ENCODE data around the gene PWWP2B.
"Not testable (repeated sequence)": the region's sequence is repeated elsewhere in the genome, so short reads cannot be mapped to it uniquely, and the experiment has no call there.

PWWP2B gene

DNA sequence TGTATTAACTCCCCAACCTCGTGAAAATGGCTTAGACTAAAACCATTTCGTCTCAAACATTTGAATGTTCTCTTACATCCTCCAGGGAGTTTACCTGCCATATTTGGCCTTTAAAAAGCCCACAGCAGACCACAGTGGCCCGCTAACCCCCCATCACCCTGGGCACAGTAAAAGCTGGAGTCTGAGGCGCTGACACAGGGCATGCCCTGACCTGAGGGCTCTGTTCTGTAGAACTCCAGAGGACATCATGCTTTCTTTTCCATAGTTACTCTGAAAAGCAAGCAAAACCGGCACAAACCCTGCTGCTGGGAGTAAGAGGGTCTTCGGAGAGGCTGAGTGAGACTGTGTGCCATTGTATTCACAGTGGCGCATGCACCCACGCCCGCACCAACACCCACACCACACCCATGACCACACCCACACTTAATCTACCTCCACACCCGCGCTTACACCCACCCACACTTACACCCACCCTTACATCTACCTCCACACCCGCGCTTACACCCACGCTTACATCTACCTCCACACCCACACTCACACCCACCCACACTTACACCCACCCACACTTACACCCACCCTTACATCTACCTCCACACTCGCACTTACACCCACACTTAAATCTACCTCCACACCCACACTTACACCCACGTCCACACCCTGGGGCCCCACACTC lies 32.9 kb upstream of the PWWP2B start:
- no peak for DNase-seq

DNA sequence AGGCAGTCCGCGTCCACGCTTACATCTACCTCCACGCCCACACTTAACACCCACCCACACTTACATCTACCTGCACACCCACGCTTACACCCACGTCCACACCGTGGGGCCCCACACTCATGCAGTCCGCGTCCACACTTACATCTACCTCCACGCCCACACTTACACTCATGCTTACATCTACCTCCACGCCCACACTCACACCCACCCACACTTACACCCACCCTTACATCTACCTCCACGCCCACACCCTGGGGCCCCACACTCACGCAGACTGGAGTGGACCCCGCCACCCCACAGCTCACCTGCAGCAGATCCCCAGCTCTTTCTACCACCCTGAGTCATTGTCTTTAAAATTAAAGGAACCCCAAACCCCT lies 32.4 kb upstream of the PWWP2B start:
- DNase-seq, result no peak

DNA sequence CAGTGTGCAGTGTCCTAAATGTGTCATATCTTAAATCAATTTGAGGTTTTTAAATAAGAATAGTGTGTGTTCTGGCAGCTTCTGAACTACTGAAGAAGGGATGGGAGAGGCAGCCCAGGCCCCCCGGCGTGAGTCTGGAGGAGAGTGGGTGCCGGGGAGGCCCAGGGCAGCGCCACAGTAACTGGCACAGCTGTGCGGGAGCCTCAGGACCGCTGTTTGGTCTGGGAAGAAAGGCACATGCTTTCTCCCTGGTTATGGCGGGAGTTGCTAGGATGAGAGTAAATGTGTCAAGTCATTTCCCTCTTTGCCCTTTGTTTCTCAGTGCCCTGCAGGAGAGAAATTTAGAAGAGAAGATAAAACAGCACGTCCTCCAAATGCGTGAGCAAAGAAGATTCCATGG lies 31.9 kb upstream of the PWWP2B start:
- DNase-seq, result no peak

DNA sequence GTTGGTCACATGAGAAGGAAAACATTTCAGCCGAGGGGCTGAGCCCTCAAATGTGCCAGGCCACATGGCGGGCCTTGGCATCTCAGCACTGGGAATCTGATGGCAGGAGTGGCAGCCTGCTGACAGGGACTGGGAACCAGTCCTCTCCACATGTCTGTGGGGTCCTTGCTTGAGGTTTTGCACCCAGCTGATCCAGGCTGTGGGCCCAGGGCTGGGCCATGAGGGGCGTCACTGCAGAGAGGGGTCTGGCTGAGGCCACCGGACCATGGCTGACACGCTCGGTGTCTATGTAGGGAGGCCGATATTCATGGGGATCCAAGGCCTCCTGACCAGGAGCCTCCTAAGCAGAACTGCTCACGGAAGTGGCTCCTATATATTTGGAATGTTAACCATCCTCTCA lies 31.0 kb upstream of the PWWP2B start:
- DNase-seq, result no peak

DNA sequence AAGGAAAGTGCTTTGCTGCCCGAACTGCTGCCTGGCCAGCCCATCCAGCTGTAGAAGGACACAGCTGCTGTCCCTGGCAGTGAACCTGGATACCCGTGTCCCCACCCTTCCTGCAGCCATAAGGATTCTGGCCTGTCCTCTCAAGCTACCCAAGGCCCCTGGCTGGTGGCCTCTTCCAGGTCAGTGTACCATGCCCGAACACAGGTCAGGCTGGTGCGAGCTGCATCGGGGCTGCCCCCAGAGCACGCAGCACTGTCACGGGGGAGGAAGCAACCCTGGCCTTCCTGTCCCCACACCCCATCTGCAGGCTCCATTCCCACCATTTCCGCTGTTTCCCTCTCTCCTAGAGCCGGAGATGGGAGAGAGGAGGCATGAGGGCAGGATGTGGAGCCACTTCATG lies 30.5 kb upstream of the PWWP2B start:
- no peak for DNase-seq

DNA sequence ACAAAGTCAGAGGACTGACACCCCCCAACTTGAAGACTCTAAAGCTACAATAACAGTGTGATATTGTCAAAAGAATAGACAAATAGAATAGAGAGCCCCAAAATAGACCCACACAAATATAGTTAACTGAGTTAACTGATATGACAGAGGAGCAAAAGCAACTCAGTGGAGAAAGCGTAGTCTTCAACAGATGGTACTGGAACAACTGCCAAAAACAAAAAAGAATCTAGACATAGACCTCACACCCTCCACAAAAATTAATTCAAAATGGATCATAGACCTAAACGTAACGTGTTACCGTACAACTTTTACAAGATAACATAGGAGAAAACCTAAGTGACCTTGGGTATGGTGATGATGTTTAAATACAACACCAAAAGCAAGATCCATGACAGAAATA lies 28.6 kb upstream of the PWWP2B start:
- no peak for DNase-seq

DNA sequence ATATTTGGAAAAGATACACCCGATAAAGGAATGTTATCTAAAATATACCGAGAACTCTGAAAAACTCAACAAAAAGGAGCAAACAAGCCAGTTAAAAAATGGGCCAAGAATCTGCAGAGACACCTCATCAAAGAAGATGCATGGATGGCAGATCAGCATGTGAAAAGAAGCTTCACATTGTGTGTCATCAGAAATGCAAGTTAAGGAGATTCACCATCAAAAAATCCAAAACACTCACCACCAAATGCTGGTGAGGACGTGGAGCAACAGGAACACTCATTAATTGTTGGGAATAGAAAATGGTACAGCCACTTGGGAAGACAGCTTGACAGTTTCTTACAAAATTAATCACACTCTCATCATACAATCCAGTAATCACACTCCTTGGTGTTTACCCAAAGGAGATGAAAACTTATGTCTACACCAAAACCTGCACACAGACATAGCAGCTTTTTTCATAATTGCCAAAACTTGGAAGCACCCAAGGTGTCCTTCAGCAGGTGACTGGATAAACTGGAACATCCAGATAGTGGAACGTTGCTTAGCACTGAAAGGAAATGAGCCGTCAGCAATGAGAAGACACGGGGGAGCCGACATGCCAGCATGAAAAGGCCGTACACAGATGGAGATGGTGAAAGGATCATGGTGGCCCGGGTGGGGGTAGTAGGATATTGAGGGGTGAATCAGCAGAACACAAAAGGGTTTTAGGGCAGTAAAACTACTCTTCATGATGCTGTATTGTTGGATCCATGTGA lies 27.9 kb upstream of the PWWP2B start:
- no peak for DNase-seq

DNA sequence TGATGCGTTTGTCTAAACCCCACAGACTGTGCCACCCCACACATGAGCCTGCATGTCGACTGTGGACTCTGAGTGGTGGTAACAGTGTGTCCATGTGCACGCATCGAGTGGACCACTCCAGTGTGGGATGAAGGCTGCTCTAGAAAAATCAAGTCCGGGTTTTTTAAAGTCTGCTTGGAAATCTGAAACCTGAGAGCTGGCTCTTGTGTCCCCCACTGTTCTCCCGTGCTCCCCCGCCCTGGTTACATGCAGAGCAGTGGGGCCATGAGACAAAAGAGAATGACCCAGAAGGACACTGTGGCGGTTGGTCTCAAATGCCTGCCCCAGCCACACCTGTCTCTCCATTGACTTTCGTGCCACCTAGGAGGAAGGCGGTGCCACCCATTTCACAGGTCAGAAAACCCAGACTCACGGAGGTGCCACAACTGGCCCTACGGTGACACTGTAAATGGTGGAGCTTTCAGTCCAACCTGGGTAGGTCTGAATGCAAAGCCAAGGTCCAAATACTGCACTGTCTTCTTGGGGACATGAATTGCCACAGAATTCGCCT lies 27.3 kb upstream of the PWWP2B start:
- DNase-seq, result no peak

DNA sequence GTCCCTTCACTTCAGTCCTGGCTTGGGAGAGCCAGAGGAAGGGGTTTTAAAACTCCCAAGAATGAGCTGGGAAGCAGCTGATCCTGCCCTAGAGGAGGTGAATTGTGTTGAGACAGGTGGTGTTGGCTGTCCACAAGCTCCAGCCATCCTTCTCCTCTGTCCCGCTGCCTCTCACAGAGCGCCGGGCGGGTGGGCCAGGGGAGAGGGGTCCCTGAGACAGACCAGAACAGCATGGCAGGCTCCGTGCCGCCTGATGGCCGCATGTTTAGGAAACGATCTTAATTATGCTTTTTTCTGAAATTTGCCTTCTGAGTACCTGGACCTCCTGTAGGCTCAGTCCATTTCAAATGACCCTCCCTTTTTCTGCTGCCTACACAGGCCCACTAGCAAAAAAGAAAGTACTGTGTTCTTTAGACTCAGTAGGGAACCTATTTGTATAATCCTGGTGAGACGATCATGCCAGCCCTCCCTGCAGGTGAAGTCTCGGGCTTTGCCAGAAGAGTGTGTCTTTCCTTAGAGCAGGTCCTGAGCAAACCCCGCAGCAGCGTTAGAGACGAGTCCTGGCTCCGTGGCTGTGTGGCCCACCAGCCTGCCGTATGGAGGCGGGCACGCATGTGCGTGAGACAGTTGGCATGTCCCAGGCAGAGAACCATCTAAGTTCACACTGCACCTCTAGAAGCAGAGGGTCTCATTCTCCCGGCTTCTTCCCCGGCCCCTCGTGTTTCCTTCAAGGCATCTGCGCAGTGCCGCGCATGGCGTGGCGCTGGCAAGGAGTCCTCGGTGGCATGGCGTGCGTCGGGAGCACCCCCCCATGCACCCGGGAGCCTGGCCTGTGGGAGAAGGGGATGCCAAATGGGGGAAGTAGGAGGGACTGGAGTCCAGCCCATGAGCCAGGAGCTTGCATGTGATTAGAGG lies 26.3 kb upstream of the PWWP2B start:
- DNase-seq, result no peak

DNA sequence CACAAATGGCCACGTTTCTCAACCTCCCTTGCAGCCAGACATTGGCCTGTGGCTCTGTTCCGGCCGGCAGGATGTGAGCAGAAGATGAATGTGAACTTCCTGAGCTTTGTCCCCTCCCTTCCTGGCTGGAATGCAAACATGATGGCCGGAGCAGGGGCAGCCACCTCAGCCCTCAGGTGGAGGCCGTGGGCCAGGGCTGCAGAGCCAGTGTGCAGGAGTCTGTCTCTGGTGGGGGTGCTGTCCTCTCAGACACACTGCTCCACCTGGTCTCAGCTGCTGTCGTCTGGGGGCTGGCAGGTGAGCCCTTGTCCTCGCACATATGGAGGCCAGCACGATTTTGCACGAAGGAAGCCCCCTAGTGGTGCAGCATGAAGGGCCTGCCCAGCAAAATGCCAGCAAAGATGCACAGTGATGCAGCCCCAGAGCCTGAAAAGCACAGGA lies 25.3 kb upstream of the PWWP2B start:
- DNase-seq, result no peak

DNA sequence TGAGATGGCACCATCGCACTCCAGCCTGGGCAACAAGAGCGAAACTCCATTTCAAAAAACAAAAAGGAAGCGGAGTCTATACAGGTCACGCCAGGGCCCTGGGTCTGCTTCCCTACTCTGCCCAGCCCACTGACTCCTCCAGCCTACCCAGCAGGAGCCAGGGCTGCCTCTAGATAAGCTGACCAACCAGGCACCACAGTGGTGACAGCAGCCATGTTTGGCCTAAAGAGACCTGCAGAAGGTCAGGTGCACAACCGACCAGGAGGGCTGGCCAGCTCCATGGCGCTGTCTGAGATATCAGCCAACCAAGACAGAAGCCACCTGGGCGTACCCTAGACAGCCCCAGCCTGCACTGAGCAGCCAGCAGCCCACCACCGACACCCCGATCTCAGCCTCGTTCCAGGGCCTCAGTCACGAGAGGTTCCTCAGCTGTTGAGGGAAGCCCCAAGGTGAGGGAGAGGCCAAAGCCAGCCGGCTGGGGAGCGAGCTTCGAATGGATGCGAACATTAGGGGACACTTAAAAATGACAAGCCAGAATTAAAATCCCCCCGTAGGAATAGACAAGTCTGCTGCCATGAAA lies 24.4 kb upstream of the PWWP2B start:
- no peak for DNase-seq

DNA sequence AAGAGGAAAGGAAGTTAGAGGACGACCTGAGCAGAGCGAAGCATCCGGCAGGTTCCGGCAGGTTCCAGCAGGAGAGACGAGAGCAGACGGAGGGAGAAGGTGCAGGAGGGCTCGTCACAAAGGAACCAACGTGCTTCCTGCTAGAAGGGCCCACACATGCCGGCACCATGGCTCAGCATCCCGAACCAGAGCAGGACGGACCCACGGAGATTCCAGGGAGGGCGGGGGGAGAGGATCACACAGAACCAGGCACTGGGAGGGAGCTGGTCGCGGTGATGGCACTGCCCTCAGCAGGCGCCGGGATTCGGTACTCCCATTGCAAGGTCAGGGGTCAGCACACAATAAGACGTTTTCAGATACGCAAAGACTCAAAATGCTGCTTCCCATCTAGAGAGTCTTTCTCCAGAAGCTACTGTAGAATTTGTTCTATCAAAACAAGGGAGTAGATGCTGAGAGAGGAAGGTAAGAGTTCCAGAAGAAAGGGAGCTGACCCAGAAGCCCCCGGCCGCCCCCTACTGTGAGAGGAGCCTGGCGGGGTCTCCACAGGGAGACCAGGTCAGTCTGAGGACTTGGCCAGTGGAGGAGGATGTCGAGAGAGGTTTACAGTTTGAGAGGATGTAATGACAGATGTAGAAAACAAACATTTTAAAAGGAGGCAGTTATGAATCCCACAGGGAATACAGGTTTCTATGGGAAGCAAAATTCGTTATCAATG lies 23.6 kb upstream of the PWWP2B start:
- DNase-seq, result no peak

DNA sequence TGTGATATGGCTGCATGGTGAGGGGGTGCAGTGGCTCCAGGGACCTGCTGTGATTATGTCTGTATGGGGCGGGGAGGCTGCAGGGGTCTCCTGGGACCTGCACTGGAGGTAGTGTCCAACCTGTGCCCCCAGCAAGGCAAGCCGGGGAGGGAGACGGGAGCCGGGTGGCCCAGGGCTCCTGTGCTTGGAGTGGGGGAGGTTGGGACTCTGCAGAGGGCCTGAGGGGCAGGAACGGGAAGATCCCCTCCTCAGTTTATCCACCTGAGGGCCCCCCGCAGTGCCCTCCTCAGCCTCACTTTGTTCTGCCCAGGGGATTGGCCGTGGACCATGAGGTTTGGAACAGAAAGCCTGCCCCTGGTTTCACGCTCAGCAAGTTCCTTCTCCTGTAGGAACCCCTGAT lies 22.8 kb upstream of the PWWP2B start:
- DNase-seq, result no peak

DNA sequence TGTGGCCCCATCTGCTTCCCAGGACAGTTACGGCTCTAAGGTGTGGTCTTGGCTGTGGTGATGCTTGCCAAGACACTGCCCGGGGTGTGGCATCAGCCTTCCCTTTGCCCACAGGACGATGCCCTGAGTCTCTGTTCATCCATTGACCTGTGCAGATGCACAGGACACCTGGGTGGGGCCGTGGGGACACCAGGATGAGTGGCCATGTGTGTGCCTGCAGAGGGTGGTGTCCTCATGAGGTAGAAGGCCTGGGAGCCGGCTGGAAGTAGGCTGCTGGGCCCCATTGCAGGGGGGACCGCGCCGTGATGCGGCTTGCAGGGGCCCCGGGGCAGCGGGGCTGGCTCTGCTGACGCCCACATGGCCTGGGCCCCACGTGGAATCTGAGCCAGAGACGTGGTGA lies 22.4 kb upstream of the PWWP2B start:
- no peak for DNase-seq

DNA sequence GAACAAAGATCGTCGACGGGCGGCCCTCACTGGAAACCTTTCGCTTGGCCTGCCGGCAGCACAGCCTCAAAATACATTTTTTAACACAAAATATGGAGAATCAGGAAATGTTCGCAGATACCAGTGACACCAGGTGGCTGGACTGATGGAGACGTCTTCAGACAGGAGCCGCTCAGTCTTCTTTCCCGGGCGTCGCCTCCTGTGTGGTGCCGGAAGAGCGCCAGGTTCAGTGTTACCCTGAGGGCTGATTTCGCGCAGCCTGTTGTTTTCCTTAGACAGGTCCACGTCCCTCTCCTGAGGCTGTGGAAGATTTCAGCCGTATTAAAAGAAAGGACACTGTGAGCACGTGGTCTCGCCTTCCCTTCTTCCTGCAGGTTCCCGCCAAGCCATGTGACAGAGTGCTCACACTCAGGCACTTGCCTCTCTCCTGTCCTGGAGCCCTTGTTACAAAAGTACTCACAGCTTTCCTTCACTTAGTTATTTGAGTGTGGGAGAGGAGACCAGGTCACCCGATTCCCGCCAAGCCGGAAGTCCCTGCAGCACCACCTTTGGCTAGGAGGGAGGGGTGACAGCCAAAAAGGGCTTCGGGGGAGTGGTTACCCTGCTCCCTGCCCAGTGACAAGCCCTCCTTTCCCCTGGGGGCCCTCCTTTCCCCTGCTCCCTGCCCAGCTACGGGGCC lies 21.7 kb upstream of the PWWP2B start:
- DNase-seq, result no peak

DNA sequence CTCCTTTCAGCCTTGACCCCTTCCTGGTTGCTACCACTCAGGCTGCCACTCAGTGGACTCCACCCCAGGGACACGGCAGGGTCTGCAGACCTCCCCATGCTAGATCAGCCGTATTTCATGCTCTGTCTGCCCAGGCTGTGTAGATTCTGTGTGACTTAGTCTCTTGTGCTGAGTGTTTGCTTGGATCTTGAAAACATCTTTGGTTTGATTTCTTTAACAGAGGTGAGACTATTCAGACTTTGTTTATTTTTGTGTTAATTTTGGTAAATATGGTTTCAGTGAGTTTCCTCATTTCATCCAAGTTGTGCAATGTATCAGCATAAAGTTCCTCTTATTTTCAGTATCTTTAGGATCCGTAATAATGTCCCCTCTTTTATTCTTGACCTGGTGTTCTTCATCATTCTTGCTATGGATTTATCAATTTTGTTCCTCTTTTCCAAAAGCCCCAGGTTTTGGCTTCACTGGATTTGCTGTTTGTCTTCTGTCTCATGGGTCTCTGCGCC lies 21.2 kb upstream of the PWWP2B start:
- no peak for DNase-seq

DNA sequence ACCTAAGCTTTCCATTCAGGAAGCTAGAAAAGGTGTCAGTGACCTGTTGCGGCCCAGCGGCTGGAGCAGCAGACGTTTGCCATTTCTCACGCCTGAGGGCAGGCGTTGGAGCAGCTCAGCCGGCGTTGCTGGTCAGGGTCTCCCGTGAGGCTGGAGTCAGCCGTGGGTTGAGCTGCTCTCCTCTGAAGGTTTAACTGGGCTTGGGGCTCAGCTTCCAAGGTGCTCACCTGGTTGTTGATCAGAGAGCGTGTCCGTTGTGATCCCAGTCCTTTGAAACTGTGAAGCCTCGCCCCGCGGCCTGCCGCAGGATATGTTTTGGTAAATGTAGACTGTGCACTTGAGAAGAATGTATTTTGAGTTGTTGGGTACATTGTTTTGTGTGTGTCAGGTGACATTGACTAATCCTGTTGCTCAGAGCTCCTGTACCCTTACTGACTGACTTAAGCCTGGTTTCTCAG lies 20.6 kb upstream of the PWWP2B start:
- DNase-seq, result no peak

DNA sequence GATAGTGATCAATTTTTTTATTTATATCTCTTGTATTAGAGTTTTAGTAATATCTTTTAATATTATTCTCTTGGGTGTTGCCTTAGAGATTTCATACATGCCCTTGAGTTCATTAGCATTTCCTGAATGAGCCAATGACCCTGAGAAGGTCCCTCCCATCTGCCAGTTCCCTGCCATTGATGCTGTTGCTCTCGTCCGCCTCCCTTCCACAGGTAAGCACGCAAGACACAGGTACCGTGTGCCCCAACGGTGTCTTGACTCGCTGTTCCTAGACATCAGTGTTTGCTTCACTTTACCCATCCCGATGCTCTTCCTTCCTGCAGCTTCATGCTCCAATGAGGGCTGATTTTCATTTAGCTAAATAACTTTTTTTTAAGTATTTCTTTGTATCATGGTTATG lies 19.7 kb upstream of the PWWP2B start:
- no peak for DNase-seq

DNA sequence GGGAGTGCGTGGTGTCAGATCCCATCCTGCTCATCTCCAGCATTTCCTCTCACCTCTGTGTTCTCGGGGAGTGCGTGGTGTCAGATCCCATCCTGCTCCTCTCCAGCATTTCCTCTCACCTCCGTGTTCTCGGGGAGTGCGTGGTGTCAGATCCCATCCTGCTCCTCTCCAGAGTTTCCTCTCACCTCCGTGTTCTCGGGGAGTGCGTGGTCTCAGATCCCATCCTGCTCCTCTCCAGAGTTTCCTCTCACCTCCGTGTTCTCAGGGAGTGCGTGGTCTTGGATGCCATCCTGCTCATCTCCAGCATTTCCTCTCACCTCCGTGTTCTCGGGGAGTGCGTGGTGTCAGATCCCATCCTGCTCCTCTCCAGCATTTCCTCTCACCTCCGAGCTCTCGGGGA lies 18.0 kb upstream of the PWWP2B start:
- not testable (repeated sequence) for DNase-seq

DNA sequence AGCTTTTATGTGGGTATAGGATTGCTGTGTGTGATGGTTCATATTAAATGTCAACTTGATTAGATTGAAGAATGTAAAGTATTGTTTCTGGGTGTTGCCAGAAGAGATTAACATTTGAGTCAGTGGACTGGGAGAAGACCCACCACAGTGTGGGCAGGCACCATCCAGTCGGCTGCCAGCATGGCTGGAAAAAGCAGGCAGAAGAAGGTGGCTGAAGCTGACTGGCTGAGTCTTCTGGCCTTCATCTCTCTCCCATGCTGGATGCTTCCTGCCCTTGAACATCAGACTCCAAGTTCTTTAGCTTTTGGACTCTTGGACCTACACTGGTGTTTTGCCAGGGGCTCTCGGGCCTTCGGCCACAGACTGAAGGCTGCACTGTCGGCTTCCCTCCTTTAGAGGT lies 16.0 kb upstream of the PWWP2B start:
- DNase-seq, result not testable (repeated sequence)

DNA sequence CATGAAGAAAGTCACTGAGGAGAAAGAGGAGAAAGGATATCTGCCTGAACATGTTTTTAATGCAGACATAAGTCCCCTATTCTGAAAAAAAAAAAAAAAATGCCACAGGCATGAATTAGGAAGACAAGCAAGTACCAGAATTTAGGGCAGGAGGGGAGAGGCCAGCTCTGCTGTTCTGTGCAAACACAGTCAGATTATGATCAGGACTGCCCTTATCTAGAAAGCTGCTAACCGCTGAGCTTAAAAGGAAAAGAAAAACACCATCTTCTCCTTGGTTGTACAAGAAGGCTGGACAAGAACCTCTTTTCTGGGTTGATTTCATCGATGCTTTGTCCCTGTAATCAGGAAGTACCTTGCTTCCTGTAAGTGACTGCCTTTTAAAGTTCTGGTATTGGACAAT lies 15.3 kb upstream of the PWWP2B start:
- DNase-seq, result no peak

Data from NCI-H1436 treated with DMSO at 0.1 percent for 48 hours (cell line).